GM21390 (cell line): ENCODE measurements around the gene SH2D4B.

Source experiments
- ATAC-seq: cut with Tn5 transposase; IDR thresholded peaks from one replicate; pipeline ENCODE4 v1.9.1; 2021; ENCODE audit not compliant: unreplicated experiment

Gene SH2D4B

DNA sequence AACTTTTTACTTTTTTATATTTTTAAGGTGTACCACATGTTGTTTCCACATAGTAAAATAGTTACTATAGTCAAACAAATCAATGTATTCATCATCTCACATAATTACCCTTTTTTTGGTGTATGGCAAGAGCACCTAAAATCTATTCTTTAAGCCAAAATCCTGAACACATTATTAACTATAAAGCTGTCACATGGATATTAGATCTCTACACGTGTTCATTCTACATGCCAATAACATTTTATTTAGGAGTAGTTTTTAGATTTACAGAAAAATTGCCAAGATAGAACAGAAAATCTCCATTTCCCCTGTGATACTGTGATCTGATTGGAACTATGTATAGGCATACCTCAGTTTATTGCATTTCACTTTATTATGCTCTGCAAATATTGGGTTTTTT lies 137.1 kb downstream of the SH2D4B start:
- ATAC-seq, result no peak

DNA sequence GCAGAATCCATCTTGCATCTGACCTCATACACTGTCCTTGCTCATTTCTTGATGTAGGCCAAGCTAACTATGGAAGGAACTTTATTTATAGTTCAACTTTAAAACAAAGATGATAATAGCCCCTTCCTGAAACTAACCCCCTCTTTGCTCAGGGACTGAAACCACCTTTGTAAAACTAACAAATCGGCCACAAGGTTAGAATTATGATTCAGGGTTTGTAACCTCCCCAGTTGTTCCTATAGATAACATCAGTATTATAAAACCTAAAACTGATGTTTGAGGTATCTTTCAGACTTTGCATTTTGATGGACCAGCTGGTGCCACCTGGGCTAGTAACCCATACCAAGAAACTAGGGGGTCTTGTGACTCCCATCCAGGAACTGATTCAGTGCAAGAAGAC lies 143.4 kb downstream of the SH2D4B start:
- ATAC-seq, result no peak

DNA sequence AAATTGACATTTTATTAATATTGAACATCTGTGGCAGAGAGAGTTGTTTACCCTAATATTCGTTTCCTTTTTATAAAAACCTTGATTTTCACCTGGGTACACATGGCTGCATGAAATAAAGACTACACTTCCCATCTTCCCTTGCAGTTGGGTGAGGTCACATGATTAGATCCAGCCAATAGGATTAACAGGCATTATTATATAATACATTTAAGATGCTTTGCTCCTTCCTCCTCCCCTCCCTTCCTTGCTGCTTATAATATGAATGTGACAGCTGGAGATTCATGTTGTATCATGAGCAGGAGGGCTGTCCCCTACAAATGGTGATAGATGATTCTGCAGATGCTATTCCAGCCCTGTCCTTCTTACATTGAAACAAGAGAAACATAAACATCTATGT lies 146.6 kb downstream of the SH2D4B start:
- ATAC-seq, result no peak

DNA sequence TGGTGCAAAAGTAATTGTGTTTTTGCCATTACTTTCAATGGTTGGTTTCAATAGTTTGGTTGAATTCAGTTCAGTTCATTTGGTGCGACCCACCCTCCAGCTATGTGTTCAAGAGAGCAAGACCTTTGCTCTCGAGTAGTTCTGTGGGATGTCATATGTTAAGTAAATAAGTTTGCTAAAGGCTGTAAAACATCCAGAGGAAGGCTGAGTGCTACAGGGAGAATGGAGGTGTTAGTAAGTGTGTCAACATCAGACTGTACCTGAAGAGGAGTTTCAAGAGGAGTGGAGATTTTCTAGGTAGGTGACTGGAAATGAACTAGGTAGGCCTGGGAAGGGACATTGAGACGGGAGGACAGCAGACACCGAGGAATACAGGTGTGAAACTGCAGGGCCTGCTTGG lies 147.7 kb downstream of the SH2D4B start:
- no peak for ATAC-seq

DNA sequence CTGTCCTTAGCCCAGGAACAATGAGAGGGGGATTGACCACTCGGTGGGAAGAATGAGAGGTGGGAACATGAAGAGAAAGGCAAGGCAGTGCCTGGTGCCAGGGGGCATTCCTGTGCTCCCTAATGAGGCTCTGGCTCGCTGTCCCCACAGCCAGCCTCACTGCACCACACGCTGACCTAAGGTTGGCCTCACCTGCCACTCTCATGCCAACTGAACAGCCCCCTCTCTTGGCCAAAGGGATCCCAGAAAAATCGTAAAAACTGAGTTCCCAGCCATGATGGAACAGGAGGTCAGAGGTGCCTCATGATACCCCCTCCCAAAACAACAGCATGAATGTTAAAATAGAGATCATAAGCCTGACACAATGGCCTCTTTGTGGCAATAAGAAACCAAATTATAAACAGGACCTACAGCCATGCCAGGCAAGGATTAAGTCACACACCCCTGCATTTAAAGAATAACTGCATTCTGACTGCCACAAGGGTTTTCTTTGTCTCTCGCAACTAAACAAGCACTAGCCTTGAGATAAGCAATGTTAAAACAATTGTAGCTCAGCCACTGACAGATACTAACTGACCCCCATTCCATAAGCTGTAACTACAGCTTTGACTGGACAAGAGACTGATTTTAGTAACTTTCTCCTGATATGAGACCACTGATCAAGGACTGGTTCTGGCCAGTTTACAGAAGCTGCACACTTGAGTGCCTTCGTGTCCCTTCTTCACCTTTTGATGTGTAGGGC lies 149.2 kb downstream of the SH2D4B start:
- no peak for ATAC-seq

DNA sequence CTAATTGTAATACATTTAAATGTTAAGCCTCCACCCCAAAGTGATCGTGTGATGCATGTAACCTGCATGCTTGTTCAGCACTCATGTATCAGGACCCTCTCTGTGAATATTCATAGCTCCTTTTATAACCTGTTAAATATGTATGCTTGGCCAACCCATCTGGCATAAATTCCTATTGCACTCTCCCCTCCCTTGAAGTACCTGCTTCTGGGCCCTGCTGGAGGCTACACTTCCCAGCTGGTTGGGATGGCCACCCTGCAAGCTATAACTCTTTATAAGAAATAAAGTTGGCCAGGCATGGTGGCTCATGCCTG lies 149.7 kb downstream of the SH2D4B start:
- no peak for ATAC-seq

DNA sequence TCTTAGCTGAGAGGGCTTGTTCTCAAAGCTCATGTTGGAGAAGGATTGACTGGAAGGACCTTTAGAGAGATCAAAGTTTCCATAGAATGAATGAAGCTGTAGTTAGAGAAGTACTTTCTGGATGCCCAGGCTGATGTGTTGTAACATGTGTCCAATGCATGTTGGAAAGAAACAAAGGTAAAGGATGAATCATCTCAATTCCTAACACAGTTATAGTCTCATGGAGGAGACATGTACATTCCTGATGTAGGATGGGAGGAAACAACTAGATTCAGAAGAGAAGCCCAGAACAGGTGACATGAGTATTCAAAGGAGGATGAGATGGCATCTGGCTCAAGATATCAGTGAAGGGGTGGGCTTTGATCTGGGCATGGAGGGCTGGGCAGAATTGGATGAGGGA lies 152.7 kb downstream of the SH2D4B start:
- ATAC-seq, result no peak

DNA sequence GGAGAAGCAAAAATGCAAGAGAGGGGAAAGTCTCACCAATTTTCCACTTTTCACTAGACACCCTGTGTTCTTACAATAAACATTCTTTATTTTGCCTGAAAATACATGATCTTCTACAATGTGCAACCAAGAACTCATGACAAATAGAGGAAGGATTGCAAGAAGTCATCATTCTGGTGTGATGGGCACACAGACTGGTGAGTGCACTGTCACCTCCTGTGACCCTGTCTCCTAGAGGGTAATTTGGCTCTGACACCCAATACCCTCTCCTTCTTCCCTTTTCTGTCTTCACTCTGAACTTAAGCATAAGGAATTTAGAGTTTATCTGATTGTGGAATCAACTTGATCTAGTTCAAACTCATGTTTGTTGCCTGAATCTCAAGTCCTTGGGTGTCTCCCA lies 153.7 kb downstream of the SH2D4B start:
- ATAC-seq, result no peak

DNA sequence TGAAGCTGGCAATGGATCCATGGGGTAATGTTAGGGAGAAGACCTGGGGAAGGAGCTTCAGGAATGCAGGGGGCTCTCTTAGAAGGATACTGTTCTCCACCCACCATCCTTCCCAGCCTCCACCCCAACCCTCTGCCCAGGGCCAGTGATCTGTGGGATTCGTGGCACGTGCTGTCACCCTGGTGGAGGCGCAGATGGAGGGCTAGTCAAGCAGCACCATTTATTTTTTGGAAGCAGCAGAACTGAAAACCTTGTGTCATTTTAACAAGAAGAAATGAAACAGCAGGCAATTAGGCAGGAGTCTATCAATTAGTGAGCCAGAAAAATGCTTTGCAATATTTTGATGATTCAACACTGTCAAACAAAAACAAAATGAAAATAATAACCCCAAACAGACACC lies 155.9 kb downstream of the SH2D4B start:
- no peak for ATAC-seq

DNA sequence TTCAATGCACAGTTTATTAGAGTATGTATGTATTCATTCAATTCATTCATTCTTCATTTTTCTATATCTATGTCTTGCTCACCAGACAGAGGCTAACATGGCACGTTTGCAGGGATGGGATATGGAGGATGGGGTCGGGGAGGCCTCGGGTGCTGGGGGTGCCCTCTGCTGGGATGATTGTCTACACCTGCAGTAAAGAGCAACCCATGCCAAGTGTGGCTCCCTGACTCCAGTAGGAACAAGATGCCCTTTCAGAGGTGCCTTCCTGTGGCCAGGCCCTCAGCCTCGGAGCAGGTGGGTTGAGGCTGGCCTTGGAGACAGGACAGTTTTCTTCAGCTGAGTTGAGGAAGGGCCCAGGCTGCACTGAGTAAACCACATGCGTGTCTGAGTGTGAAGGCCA lies 157.2 kb downstream of the SH2D4B start:
- no peak for ATAC-seq
